HL-60 (cell line): ENCODE data around the gene HELZ.

Experiments
- DNase-seq, 2 experiments: peaks; one replicate each; pipeline ENCODE4 v3.0.0-alpha.2; 2010 to 2020; ENCODE audit warnings: low read depth in 1 of 2, low spot score in 1 of 2
- H3K27ac ChIP-seq: fragments of 250-450 bp; sonication (Bioruptor Pico); replicated peaks from 2 replicates; pipeline ENCODE4 v1.5.1; 2020; ENCODE audit warnings: mild to moderate bottlenecking, moderate library complexity
- H3K27me3 ChIP-seq: fragments of 250-450 bp; sonication (Bioruptor Pico); 2 replicates; pipeline ENCODE4 v1.5.1; 2021; ENCODE audit warnings: mild to moderate bottlenecking, moderate library complexity; ENCODE audit not compliant: insufficient read depth, poor library complexity, severe bottlenecking
- H3K4me3 ChIP-seq: replicated peaks from 2 replicates; pipeline ENCODE4 v1.5.1; 2011; ENCODE audit warnings: mild to moderate bottlenecking, control low read depth, low read length; ENCODE audit not compliant: insufficient read depth
- GABPA ChIP-seq: IDR thresholded peaks from 2 replicates; pipeline ENCODE4 v1.6.1; 2012; ENCODE audit warnings: low read depth
- POLR2AphosphoS5 ChIP-seq: IDR thresholded peaks from 2 replicates; pipeline ENCODE4 v1.6.1; 2012; ENCODE audit warnings: low read depth
- SPI1 ChIP-seq: IDR thresholded peaks from 2 replicates; pipeline ENCODE4 v1.6.1; 2012; ENCODE audit warnings: low read depth, mild to moderate bottlenecking, borderline replicate concordance
- TF ChIP-seq, protein P1 (sequence below): IDR thresholded peaks from 2 replicates; pipeline ENCODE4 v1.6.1; 2012; ENCODE audit warnings: low read depth; ENCODE audit not compliant: insufficient replicate concordance
- TF ChIP-seq, protein P2 (sequence below): IDR thresholded peaks from one replicate; pipeline ENCODE4 v1.5.1; 2011; ENCODE audit warnings: low read length, control low read depth, inconsistent platforms; ENCODE audit not compliant: insufficient read depth

Gene HELZ

DNA sequence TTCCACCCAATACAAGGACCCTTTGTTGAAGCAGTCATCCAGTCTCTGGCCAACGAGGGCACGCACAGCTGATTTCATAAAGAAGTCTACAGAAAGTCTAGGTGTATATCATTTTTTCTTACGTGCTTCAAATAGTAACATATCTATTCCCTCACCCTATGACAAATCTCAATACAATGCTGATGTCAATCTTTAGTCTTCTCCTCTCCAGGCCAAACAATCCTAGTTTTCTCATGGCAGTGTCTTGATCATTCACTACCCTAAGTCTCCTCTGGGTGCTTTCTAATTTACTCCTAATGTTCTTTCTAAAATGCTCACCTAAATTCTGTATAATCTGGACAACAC, 108.0 kb downstream of the HELZ start:
- TF ChIP-seq SPI1 = no peak
- TF ChIP-seq GABPA = no peak
- TF ChIP-seq, protein P1, sequence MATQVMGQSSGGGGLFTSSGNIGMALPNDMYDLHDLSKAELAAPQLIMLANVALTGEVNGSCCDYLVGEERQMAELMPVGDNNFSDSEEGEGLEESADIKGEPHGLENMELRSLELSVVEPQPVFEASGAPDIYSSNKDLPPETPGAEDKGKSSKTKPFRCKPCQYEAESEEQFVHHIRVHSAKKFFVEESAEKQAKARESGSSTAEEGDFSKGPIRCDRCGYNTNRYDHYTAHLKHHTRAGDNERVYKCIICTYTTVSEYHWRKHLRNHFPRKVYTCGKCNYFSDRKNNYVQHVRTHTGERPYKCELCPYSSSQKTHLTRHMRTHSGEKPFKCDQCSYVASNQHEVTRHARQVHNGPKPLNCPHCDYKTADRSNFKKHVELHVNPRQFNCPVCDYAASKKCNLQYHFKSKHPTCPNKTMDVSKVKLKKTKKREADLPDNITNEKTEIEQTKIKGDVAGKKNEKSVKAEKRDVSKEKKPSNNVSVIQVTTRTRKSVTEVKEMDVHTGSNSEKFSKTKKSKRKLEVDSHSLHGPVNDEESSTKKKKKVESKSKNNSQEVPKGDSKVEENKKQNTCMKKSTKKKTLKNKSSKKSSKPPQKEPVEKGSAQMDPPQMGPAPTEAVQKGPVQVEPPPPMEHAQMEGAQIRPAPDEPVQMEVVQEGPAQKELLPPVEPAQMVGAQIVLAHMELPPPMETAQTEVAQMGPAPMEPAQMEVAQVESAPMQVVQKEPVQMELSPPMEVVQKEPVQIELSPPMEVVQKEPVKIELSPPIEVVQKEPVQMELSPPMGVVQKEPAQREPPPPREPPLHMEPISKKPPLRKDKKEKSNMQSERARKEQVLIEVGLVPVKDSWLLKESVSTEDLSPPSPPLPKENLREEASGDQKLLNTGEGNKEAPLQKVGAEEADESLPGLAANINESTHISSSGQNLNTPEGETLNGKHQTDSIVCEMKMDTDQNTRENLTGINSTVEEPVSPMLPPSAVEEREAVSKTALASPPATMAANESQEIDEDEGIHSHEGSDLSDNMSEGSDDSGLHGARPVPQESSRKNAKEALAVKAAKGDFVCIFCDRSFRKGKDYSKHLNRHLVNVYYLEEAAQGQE = no peak
- TF ChIP-seq, protein P2, sequence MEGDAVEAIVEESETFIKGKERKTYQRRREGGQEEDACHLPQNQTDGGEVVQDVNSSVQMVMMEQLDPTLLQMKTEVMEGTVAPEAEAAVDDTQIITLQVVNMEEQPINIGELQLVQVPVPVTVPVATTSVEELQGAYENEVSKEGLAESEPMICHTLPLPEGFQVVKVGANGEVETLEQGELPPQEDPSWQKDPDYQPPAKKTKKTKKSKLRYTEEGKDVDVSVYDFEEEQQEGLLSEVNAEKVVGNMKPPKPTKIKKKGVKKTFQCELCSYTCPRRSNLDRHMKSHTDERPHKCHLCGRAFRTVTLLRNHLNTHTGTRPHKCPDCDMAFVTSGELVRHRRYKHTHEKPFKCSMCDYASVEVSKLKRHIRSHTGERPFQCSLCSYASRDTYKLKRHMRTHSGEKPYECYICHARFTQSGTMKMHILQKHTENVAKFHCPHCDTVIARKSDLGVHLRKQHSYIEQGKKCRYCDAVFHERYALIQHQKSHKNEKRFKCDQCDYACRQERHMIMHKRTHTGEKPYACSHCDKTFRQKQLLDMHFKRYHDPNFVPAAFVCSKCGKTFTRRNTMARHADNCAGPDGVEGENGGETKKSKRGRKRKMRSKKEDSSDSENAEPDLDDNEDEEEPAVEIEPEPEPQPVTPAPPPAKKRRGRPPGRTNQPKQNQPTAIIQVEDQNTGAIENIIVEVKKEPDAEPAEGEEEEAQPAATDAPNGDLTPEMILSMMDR = no peak
- no peak for TF ChIP-seq POLR2AphosphoS5
- Histone ChIP-seq H3K27ac (no peak overlapping the region), H3K27me3 (no peaks in the 10 kb centered on the region), H3K4me3 (no peak overlapping the region)
- DNase-seq = no peak

DNA sequence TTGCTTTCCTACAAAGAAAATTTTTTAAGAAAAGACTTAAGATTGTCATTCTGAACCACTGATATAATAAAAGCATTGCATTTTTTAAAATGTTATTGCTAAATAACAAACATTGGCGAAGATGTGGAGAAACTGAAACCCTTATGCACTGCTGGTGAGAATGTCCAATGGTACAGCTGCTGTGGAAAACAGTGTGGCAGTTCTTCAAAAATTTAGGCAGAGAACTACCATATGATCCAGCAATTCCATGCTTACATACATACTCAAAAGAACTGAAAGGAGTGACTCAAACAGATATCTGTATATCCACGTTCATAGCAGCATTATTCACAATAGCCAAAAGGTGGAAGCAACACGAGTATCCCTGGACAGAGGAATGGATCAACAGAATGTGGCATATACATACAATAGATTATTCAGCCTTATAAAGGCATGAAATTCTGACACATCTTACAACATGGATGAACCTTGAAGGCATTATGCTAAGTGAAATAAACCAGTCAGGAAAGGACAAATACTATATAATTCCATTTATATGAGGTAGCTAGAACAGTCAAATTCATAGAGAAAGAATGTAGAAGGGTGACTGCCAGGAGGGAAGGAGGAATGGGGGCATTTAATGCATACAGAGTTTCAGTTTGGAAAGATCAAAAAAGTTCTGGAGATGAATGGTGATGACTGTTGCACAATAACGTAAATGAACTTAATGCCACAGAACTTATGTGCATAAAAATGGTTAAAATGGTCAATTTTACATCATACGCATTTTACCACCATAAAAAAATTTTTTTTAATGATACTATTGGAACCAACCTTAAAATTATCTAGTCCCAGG, 108.6 kb downstream of the HELZ start:
- H3K27me3 ChIP-seq = no peaks in the 10 kb centered on the region
- TF ChIP-seq, protein P1 = no peak
- TF ChIP-seq GABPA = no peak
- TF ChIP-seq, protein P2 = no peak
- no peak for TF ChIP-seq SPI1
- no peak for TF ChIP-seq POLR2AphosphoS5
- no peak for DNase-seq
- H3K4me3 ChIP-seq = no peak overlapping the region
- H3K27ac ChIP-seq = no peak overlapping the region

DNA sequence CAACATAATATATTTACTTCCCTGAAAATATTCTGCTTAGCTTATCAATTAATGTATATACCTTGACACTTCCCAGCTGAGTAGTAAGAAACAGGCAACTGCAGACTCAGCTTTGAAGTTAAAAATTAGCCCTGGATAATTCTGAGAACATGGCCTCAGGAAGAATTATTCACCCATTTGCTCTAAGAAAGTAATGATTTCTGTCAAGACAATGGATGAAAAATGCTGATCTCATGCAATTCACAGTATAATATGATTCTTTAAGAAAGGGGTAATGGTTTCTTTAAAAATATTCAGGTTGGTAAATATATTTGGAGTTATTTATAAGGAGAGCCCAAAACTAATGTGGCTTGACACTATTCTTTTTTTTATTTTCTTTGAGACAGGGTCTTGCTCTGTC, 111.8 kb downstream of the HELZ start:
- TF ChIP-seq, protein P1 = no peak
- TF ChIP-seq GABPA = no peak
- H3K27me3 ChIP-seq = no peaks in the 10 kb centered on the region
- H3K27ac ChIP-seq = no peak overlapping the region
- H3K4me3 ChIP-seq = no peak overlapping the region
- DNase-seq = no peak
